IMR-90 (cell line): ENCODE results near the gene USB1. TPM values are rescaled to one million over a fixed set of nuclear protein-coding genes. Genes with fewer than 3 reads are reported as not detected.

Source experiments
- ATAC-seq: fragments of 200-7000 bp; cut with Tn5 transposase; 2 replicates; pipeline ENCODE4 v1.9.1; 2020; ENCODE audit warnings: low read depth, mild to moderate bottlenecking, moderate library complexity
- BruUV-seq: library from RNA; stranded (reverse); fragments of 400-500 nt; replicated peaks from 2 replicates; lab custom pipeline; 2021; lab: Mats Ljungman, UMichigan
- CTCF ChIA-PET: fragments of 300-600 bp; formaldehyde crosslinking; extraction: SDS; loops from one replicate; lab custom pipeline; 2021; ENCODE audit warnings: antibody characterized with exemption; lab: Yijun Ruan, JAX
- POLR2A ChIA-PET: fragments of 300-600 bp; sonication (Branson Sonifier 250); formaldehyde crosslinking; loops from one replicate; lab custom pipeline; 2022; ENCODE audit warnings: antibody characterized with exemption; ENCODE audit not compliant: unreplicated experiment; lab: Charles Lee
- DNase-seq: peaks from one replicate; pipeline ENCODE4 v3.0.0; 2013
- H2AFZ ChIP-seq: replicated peaks from 2 replicates; pipeline ENCODE3; 2013; ENCODE audit warnings: low read length, mild to moderate bottlenecking; ENCODE audit not compliant: poor library complexity
- H2AK5ac ChIP-seq: 2 replicates; pipeline ENCODE4 v1.6.1; 2013; ENCODE audit warnings: low read depth, low read length, inconsistent platforms
- H2AK9ac ChIP-seq: replicated peaks from 2 replicates; pipeline ENCODE3; 2013; ENCODE audit warnings: mild to moderate bottlenecking, low read depth, low read length, moderate library complexity; ENCODE audit not compliant: poor library complexity
- H2BK120ac ChIP-seq: 2 replicates; pipeline ENCODE4 v1.6.1; 2013; ENCODE audit warnings: low read depth, low read length, inconsistent platforms
- H2BK15ac ChIP-seq: 3 replicates; pipeline ENCODE4 v1.6.1; 2013; ENCODE audit warnings: low read depth, low read length, inconsistent platforms
- H2BK20ac ChIP-seq: 2 replicates; pipeline ENCODE4 v1.6.1; 2013; ENCODE audit warnings: low read depth, mild to moderate bottlenecking, inconsistent platforms, low read length, moderate library complexity
- H2BK5ac ChIP-seq: 2 replicates; pipeline ENCODE4 v1.6.1; 2013; ENCODE audit warnings: mild to moderate bottlenecking, low read depth, low read length, inconsistent platforms; ENCODE audit not compliant: poor library complexity, severe bottlenecking
- H3K14ac ChIP-seq: replicated peaks from 2 replicates; pipeline ENCODE4 v1.6.1; 2013; ENCODE audit warnings: low read depth, low read length, inconsistent platforms
- H3K18ac ChIP-seq: 2 replicates; pipeline ENCODE4 v1.6.1; 2013; ENCODE audit warnings: low read depth, low read length, control low read depth
- H3K23ac ChIP-seq: 2 replicates; pipeline ENCODE4 v1.6.1; 2013; ENCODE audit warnings: low read depth, low read length, inconsistent platforms
- H3K27ac ChIP-seq: 2 replicates; pipeline ENCODE4 v1.5.1; 2013; ENCODE audit warnings: mild to moderate bottlenecking, control low read depth, low read length; ENCODE audit not compliant: insufficient read depth
- H3K27me3 ChIP-seq: 2 replicates; pipeline ENCODE4 v1.6.1; 2013; ENCODE audit warnings: low read length; ENCODE audit not compliant: control insufficient read depth, insufficient read depth
- H3K36me3 ChIP-seq: 2 replicates; pipeline ENCODE4 v1.6.1; 2013; ENCODE audit warnings: low read length, mixed read lengths; ENCODE audit not compliant: control insufficient read depth, insufficient read depth
- H3K4ac ChIP-seq: 2 replicates; pipeline ENCODE4 v1.6.1; 2013; ENCODE audit warnings: low read depth, low read length, inconsistent platforms
- H3K4me1 ChIP-seq: 2 replicates; pipeline ENCODE4 v1.6.1; 2013; ENCODE audit warnings: low read length, mixed read lengths; ENCODE audit not compliant: control insufficient read depth, insufficient read depth
- H3K4me2 ChIP-seq: 2 replicates; pipeline ENCODE4 v1.6.1; 2013; ENCODE audit warnings: low read depth, mild to moderate bottlenecking, control low read depth, low read length, moderate library complexity
- H3K4me3 ChIP-seq: 2 replicates; pipeline ENCODE4 v1.5.1; 2013; ENCODE audit warnings: low read depth, mild to moderate bottlenecking, control low read depth, low read length, moderate library complexity; ENCODE audit not compliant: insufficient read depth
- H3K56ac ChIP-seq: 2 replicates; pipeline ENCODE4 v1.6.1; 2013; ENCODE audit warnings: low read length, inconsistent platforms; ENCODE audit not compliant: insufficient read depth; ENCODE audit errors: extremely low read depth
- H3K79me1 ChIP-seq, 2 experiments: 2 replicates each; pipeline ENCODE4 v1.6.1; 2013; ENCODE audit warnings: low read length in 2 of 2, inconsistent platforms in 1 of 2, low read depth in 1 of 2
- H3K9ac ChIP-seq: 2 replicates; pipeline ENCODE4 v1.6.1; 2013; ENCODE audit warnings: low read depth, low read length, control low read depth
- H3K9me1 ChIP-seq: 2 replicates; pipeline ENCODE4 v1.6.1; 2013; ENCODE audit warnings: low read length, inconsistent platforms; ENCODE audit not compliant: insufficient read depth
- H3K9me3 ChIP-seq: 2 replicates; pipeline ENCODE4 v1.6.1; 2013; ENCODE audit warnings: low read length; ENCODE audit not compliant: control insufficient read depth, insufficient read depth
- H4K20me1 ChIP-seq: 2 replicates; pipeline ENCODE4 v1.6.1; 2013; ENCODE audit warnings: low read length, inconsistent platforms; ENCODE audit not compliant: insufficient read depth
- H4K5ac ChIP-seq: 2 replicates; pipeline ENCODE4 v1.6.1; 2013; ENCODE audit warnings: mild to moderate bottlenecking, low read depth, low read length, control low read depth
- H4K8ac ChIP-seq, 2 experiments: 2 replicates each; pipeline ENCODE4 v1.6.1; 2013; ENCODE audit warnings: low read depth in 2 of 2, low read length in 2 of 2, control low read depth in 1 of 2, inconsistent platforms in 1 of 2
- H4K91ac ChIP-seq: 2 replicates; pipeline ENCODE4 v1.6.1; 2013; ENCODE audit warnings: low read depth, low read length, inconsistent platforms; ENCODE audit not compliant: insufficient read depth
- FOS ChIP-seq: fragments of 150-350 bp; IDR thresholded peaks from 2 replicates; pipeline ENCODE4 v1.6.1; 2016; ENCODE audit warnings: low read depth, low read length
- MAFK ChIP-seq: IDR thresholded peaks from 2 replicates; pipeline ENCODE4 v1.6.1; 2012; ENCODE audit warnings: low read depth, low read length, improper control_type of control experiment
- MXI1 ChIP-seq: IDR thresholded peaks from 2 replicates; pipeline ENCODE4 v1.6.1; 2012; ENCODE audit warnings: low read depth, mild to moderate bottlenecking, low read length, moderate library complexity, borderline replicate concordance
- NFE2L2 ChIP-seq: fragments of 150-350 bp; IDR thresholded peaks from 2 replicates; pipeline ENCODE4 v1.6.1; 2016; ENCODE audit warnings: low read depth, mild to moderate bottlenecking, low read length
- POLR2A ChIP-seq: IDR thresholded peaks from 2 replicates; pipeline ENCODE4 v1.6.1; 2012; ENCODE audit warnings: mild to moderate bottlenecking, low read depth, low read length
- RCOR1 ChIP-seq: IDR thresholded peaks from 2 replicates; pipeline ENCODE4 v1.6.1; 2012; ENCODE audit warnings: mild to moderate bottlenecking, low read length, improper control_type of control experiment; ENCODE audit not compliant: insufficient replicate concordance
- RFX5 ChIP-seq: IDR thresholded peaks from 2 replicates; pipeline ENCODE4 v1.8.0; 2012; ENCODE audit warnings: low read depth, mild to moderate bottlenecking, low read length, moderate library complexity
- SMC3 ChIP-seq: fragments of 150-350 bp; IDR thresholded peaks from 2 replicates; pipeline ENCODE4 v1.6.1; 2016; ENCODE audit warnings: low read depth, mild to moderate bottlenecking, antibody characterized with exemption, low read length, moderate library complexity
- WGBS, 2 experiments: methylation state at CpG; one replicate each; pipeline versions ENCODE4 v1.1.5 to v1.1.7; 2013; ENCODE audit warnings: missing lambda C conversion rate in 2 of 2; ENCODE audit not compliant: insufficient read length in 1 of 2; ENCODE audit errors: extremely low coverage in 2 of 2; 5-methylcytosine and 5-hydroxymethylcytosine counted together
- dilution Hi-C: fragments of 300-500 bp; cut with HindIII; formaldehyde crosslinking; loops from one replicate; pipeline ENCODE4 v1.14.3; 2018; ENCODE audit warnings: low sequenced_read_pairs; ENCODE audit not compliant: unreplicated experiment
- in situ Hi-C: fragments of 300-500 bp; cut with MboI; formaldehyde crosslinking; loops from 3 replicates; pipeline ENCODE4 v1.14.3; 2019; ENCODE audit warnings: low sequenced_read_pairs, inconsistent platforms, mixed read lengths
- intact Hi-C: fragments of 100-400 bp; cut with micrococcal nuclease; formaldehyde crosslinking; loops from 2 replicates; pipeline ENCODE4 v1.10.0; 2022
- polyA plus RNA-seq, 3 experiments: library from polyadenylated mRNA; depleted of rRNA; stranded (reverse); fragments of >200 nt; gene quantifications; 2 replicates each; pipeline ENCODE4 v1.2.3, GENCODE V29; 2012; ENCODE audit warnings: low replicate concordance in 1 of 3
- total RNA-seq: library from RNA; depleted of rRNA; stranded (reverse); fragments of >200 nt; gene quantifications from 2 replicates; pipeline ENCODE4 v1.2.3, GENCODE V29; 2012
- TF ChIP-seq, protein P1 (sequence below): fragments of 150-350 bp; IDR thresholded peaks from 2 replicates; pipeline ENCODE4 v1.6.1; 2016; ENCODE audit warnings: low read depth, mild to moderate bottlenecking, low read length, moderate library complexity, borderline replicate concordance
- TF ChIP-seq, protein P2 (sequence below): fragments of 150-350 bp; IDR thresholded peaks from 2 replicates; pipeline ENCODE4 v1.6.1; 2017; ENCODE audit warnings: mild to moderate bottlenecking, antibody characterized with exemption, low read length, low read depth
- TF ChIP-seq, protein P3 (sequence below): conservative IDR thresholded peaks from 2 replicates; pipeline ENCODE4 v1.5.1; 2012; ENCODE audit warnings: mild to moderate bottlenecking, low read depth, low read length, improper control_type of control experiment

Gene USB1
- total and polyA plus RNA-seq, 2 of the 4 experiments (the other 2 are of a cell fraction) = 45.9 to 94.9 TPM

DNA sequence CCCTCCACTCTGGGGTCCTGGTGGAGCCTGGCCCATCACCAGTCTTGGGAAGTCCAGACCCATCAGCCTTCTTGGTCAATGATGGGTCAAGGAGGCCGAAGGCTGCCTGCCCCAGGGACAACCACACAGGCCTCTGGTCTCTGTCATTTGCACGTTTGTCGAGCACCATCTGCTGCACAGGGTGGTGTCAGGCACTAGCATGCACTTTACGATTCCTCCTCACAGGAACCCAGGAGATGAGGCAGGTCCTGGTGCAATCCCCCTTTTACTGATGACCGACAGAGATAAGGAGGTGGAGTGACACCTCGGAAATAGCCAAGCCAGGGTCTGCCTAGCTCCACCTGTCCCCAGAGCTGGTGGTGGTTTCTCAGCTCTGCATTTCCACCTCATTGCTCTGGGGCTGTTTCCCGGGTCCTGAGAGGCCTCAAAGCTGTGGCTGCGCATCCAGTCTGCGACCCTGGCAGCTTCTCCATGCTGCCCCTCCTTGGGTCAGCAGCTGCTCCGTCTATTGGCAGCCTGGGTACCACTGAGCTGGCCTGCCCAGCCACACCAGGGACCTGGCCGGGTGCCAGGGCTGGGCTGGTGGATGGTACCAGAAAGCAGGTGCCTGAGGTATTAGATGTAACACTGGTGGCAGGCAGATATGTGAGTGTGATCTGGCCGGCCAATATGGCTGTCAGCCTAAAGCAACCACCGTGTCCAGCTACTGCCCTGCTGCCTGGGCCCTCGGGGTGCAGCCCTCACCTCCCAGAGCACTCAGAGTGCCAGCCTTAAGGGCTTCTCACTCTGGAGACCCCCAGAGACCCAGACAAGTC is 34.4 kb downstream of the USB1 start:
- 67% methylated on average over 11 of the region's 14 CpGs; no CpG with 5 or more reads in 1 of the 2 experiments for WGBS, 2 experiments

More for the DNA sequence above, 34.4 kb downstream of the USB1 start:
- Histone ChIP-seq H3K4me1 (no peaks in the 10 kb centered on the region), H3K36me3 (no peaks in the 10 kb centered on the region), H3K27ac (no peak overlapping the region), H3K23ac (no peak overlapping the region), H3K14ac (no peak overlapping the region), H3K9me3 (no peaks in the 10 kb centered on the region), H3K56ac (no peak overlapping the region), H3K4me3 (no peak overlapping the region), H4K20me1 (no peaks in the 10 kb centered on the region), H2BK5ac (no peak overlapping the region), H3K4me2 (no peak overlapping the region), H4K91ac (no peak overlapping the region), H2BK20ac (no peak overlapping the region), H3K9me1 (no peaks in the 10 kb centered on the region; the same call in 1 of the 2 replicates), H3K79me1 (no peaks in the 10 kb centered on the region), H2AFZ (no peak overlapping the region), H3K18ac (no peak overlapping the region), H2BK15ac (no peak overlapping the region), H3K9ac (no peak overlapping the region), H4K8ac (no peak overlapping the region), H2AK9ac (no peak overlapping the region), H4K5ac (no peak overlapping the region), H2AK5ac (no peak overlapping the region), H3K4ac (no peak overlapping the region), H2BK120ac (no peak overlapping the region), H3K27me3 (peaks cover 16% of the 10 kb centered on the region)
- dilution Hi-C loops = no loop called here
- in situ Hi-C loops = no loop called here
- ATAC-seq (no peak), DNase-seq (no peak)
- TF ChIP-seq, protein P1, sequence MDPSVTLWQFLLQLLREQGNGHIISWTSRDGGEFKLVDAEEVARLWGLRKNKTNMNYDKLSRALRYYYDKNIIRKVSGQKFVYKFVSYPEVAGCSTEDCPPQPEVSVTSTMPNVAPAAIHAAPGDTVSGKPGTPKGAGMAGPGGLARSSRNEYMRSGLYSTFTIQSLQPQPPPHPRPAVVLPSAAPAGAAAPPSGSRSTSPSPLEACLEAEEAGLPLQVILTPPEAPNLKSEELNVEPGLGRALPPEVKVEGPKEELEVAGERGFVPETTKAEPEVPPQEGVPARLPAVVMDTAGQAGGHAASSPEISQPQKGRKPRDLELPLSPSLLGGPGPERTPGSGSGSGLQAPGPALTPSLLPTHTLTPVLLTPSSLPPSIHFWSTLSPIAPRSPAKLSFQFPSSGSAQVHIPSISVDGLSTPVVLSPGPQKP = no peak
- TF ChIP-seq RFX5 = no peak
- TF ChIP-seq, protein P2, sequence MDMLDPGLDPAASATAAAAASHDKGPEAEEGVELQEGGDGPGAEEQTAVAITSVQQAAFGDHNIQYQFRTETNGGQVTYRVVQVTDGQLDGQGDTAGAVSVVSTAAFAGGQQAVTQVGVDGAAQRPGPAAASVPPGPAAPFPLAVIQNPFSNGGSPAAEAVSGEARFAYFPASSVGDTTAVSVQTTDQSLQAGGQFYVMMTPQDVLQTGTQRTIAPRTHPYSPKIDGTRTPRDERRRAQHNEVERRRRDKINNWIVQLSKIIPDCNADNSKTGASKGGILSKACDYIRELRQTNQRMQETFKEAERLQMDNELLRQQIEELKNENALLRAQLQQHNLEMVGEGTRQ = no peak
- TF ChIP-seq NFE2L2 = no peak
- TF ChIP-seq RCOR1 = no peak
- TF ChIP-seq, protein P3, sequence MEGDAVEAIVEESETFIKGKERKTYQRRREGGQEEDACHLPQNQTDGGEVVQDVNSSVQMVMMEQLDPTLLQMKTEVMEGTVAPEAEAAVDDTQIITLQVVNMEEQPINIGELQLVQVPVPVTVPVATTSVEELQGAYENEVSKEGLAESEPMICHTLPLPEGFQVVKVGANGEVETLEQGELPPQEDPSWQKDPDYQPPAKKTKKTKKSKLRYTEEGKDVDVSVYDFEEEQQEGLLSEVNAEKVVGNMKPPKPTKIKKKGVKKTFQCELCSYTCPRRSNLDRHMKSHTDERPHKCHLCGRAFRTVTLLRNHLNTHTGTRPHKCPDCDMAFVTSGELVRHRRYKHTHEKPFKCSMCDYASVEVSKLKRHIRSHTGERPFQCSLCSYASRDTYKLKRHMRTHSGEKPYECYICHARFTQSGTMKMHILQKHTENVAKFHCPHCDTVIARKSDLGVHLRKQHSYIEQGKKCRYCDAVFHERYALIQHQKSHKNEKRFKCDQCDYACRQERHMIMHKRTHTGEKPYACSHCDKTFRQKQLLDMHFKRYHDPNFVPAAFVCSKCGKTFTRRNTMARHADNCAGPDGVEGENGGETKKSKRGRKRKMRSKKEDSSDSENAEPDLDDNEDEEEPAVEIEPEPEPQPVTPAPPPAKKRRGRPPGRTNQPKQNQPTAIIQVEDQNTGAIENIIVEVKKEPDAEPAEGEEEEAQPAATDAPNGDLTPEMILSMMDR = no peak
- no peak for TF ChIP-seq MXI1
- TF ChIP-seq POLR2A = no peak
- TF ChIP-seq FOS = no peak
- TF ChIP-seq SMC3 = no peak
- TF ChIP-seq MAFK = no peak
- ChIA-PET POLR2A (no interaction called here), CTCF (no interaction called here)
- intact Hi-C loops = no loop called here
- no TSS peak for BruUV-seq
